ENCODE measurements around the gene FRZB.

The FRZB gene

GRCh38 chr2:182845794-182846417 lies 20.5 kb downstream of the FRZB start:
- in situ Hi-C loops (cut with HindIII; ENCODE audit: low sequenced_read_pairs): no loop called here

- in situ Hi-C loops (cut with HindIII; ENCODE audit: low sequenced_read_pairs): no loop called here
Observed at GRCh38 chr2:182836451-182836850, 30.0 kb downstream of the FRZB start.

GRCh38 chr2:182834293-182834692 lies 32.1 kb downstream of the FRZB start:
- in situ Hi-C loops (cut with HindIII; ENCODE audit: low sequenced_read_pairs): no loop called here

GRCh38 chr2:182833084-182833854 lies 33.2 kb downstream of the FRZB start:
- in situ Hi-C loops (cut with HindIII; ENCODE audit: low sequenced_read_pairs): no loop called here

GRCh38 chr2:182831921-182832320 lies 34.5 kb downstream of the FRZB start:
- in situ Hi-C loops (cut with HindIII; ENCODE audit: low sequenced_read_pairs): no loop called here

- in situ Hi-C loops (cut with HindIII; ENCODE audit: low sequenced_read_pairs): no loop called here
Observed at GRCh38 chr2:182831101-182831500, 35.3 kb downstream of the FRZB start.

- in situ Hi-C loops (cut with HindIII; ENCODE audit: low sequenced_read_pairs): no loop called here
Observed at GRCh38 chr2:182827182-182827879, 39.1 kb downstream of the FRZB start.

GRCh38 chr2:182826496-182826895 lies 39.9 kb downstream of the FRZB start:
- in situ Hi-C loops (cut with HindIII; ENCODE audit: low sequenced_read_pairs): no loop called here

- in situ Hi-C loops (cut with HindIII; ENCODE audit: low sequenced_read_pairs): no loop called here
Observed at GRCh38 chr2:182826064-182826463, 40.4 kb downstream of the FRZB start.

GRCh38 chr2:182824767-182825158 lies 41.7 kb downstream of the FRZB start:
- in situ Hi-C loops (cut with HindIII; ENCODE audit: low sequenced_read_pairs): no loop called here

GRCh38 chr2:182824056-182824766 lies 42.2 kb downstream of the FRZB start:
- in situ Hi-C loops (cut with HindIII; ENCODE audit: low sequenced_read_pairs): no loop called here

- in situ Hi-C loops (cut with HindIII; ENCODE audit: low sequenced_read_pairs): no loop called here
Observed at GRCh38 chr2:182822733-182823132, 43.7 kb downstream of the FRZB start.

- in situ Hi-C loops (cut with HindIII; ENCODE audit: low sequenced_read_pairs): no loop called here
Observed at GRCh38 chr2:182821182-182821581, 45.3 kb downstream of the FRZB start.

GRCh38 chr2:182819412-182819811 lies 47.0 kb downstream of the FRZB start:
- in situ Hi-C loops (cut with HindIII; ENCODE audit: low sequenced_read_pairs): no loop called here

- in situ Hi-C loops (cut with HindIII; ENCODE audit: low sequenced_read_pairs): no loop called here
Observed at GRCh38 chr2:182818925-182819324, 47.5 kb downstream of the FRZB start.

GRCh38 chr2:182818501-182818900 lies 47.9 kb downstream of the FRZB start:
- in situ Hi-C loops (cut with HindIII; ENCODE audit: low sequenced_read_pairs): no loop called here

- in situ Hi-C loops (cut with HindIII; ENCODE audit: low sequenced_read_pairs): no loop called here
Observed at GRCh38 chr2:182817558-182817957, 48.9 kb downstream of the FRZB start.

GRCh38 chr2:182816866-182817265 lies 49.6 kb downstream of the FRZB start:
- in situ Hi-C loops (cut with HindIII; ENCODE audit: low sequenced_read_pairs): no loop called here

- in situ Hi-C loops (cut with HindIII; ENCODE audit: low sequenced_read_pairs): no loop called here
Observed at GRCh38 chr2:182814804-182815203, 51.6 kb downstream of the FRZB start.

GRCh38 chr2:182814380-182814779 lies 52.1 kb downstream of the FRZB start:
- in situ Hi-C loops (cut with HindIII; ENCODE audit: low sequenced_read_pairs): no loop called here

GRCh38 chr2:182810087-182810486 lies 56.4 kb downstream of the FRZB start:
- in situ Hi-C loops (cut with HindIII; ENCODE audit: low sequenced_read_pairs): no loop called here
